ENCODE measurements around the gene USH2A.

USH2A gene

DNA sequence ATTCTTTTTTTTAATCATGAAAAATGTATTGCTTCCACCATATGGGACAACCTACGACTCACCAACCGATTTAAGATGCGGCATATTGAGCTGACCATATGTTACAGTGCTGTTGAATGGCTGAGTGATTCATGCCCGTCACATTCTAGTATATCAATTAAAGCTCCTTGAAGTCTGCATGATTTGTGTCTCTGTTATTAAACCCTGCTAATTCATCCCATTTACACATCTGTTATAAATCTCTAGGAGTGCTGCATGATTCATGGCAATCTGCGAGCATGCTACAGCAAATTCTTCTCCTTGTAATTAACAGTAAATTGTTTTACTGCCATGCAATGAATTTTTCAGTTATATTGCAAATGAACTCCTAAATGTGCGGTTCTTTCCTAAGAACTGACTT, 239.8 kb downstream of the USH2A start:
- no peaks in the 10 kb centered on the region for H3K36me3 ChIP-seq (replicated peaks; ENCODE audit: insufficient read depth, low read length)
- H3K79me2 ChIP-seq (ENCODE audit: low read length), result no peaks in the 10 kb centered on the region
- H3F3A ChIP-seq (ENCODE audit: insufficient read depth, low read length), result no peaks in the 10 kb centered on the region
- no peaks in the 10 kb centered on the region for H3K9me3 ChIP-seq (replicated peaks; ENCODE audit: insufficient read depth, low read length)
- H3K9ac ChIP-seq (ENCODE audit: low read length), result no peak overlapping the region
- no peak for TF ChIP-seq CTCF (IDR thresholded peaks at IDR 0.05; ENCODE audit: low read length)
- no peak overlapping the region for H3K27ac ChIP-seq (ENCODE audit: low read length)
- no peak overlapping the region for H3K4me3 ChIP-seq (ENCODE audit: low read length)
- no peaks in the 10 kb centered on the region for H3K9me2 ChIP-seq (replicated peaks; ENCODE audit: insufficient read depth, low read length)
- no peaks in the 10 kb centered on the region for H3K27me3 ChIP-seq (replicated peaks; ENCODE audit: insufficient read depth, low read length)
- H3K4me2 ChIP-seq (ENCODE audit: low read depth, low read length), result no peak overlapping the region
- DNase-seq, result no peak
- H3K4me1 ChIP-seq (ENCODE audit: low read length), result no peaks in the 10 kb centered on the region
- H4K20me1 ChIP-seq (ENCODE audit: insufficient read depth, low read length), result no peaks in the 10 kb centered on the region
- no peak overlapping the region for H2AFZ ChIP-seq (ENCODE audit: low read length)

DNA sequence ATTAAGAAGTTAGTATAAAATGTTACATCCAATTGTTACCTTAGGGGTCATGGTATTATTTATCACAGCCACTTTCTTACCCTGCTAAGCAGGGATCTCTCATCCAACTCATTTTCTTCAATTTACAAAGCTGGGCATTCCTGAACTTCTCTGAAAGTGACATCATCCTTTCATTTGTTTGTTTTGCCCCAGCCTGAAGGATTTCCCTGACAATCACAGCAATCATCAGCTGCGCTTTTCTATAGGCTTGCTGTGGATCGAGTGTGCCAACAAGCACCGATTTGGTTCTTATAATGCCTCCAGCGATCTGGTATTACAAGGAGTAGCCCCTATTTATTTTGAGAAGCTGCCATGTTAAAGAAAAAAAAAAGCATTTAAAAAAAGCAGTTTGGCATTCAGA, 240.2 kb downstream of the USH2A start:
- H3K27ac ChIP-seq (ENCODE audit: low read length), result no peak overlapping the region
- H3K4me2 ChIP-seq (ENCODE audit: low read depth, low read length), result no peak overlapping the region
- no peaks in the 10 kb centered on the region for H3K4me1 ChIP-seq (ENCODE audit: low read length)

DNA sequence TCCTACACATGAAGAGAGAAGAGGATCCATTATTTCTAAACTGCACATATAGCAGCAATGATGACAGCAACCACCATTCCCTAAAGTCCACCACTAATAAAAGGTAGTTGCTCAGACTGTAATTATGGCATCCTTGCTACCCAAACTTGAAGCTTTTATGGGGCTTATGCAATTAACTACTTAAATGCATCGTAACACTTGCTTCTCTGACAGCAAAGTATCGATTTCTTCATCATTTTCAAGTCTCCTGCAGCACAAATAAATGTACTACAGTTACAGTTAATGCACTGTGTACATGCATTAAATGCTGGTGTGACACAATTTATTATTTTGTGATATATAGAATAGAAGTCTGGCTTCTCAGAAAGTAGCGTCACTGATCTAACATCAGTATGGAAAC, 241.7 kb downstream of the USH2A start:
- no peaks in the 10 kb centered on the region for H3K36me3 ChIP-seq (replicated peaks; ENCODE audit: insufficient read depth, low read length)
- no peaks in the 10 kb centered on the region for H3K79me2 ChIP-seq (ENCODE audit: low read length)
- H3F3A ChIP-seq (ENCODE audit: insufficient read depth, low read length), result no peaks in the 10 kb centered on the region
- H4K20me1 ChIP-seq (ENCODE audit: insufficient read depth, low read length), result no peaks in the 10 kb centered on the region
- no peak for DNase-seq
- no peaks in the 10 kb centered on the region for H3K9me3 ChIP-seq (replicated peaks; ENCODE audit: insufficient read depth, low read length)
- H3K9ac ChIP-seq (ENCODE audit: low read length), result no peak overlapping the region
- no peaks in the 10 kb centered on the region for H3K4me1 ChIP-seq (ENCODE audit: low read length)
- H3K27ac ChIP-seq (ENCODE audit: low read length), result no peak overlapping the region
- H3K9me2 ChIP-seq (replicated peaks; ENCODE audit: insufficient read depth, low read length), result no peaks in the 10 kb centered on the region
- H3K27me3 ChIP-seq (replicated peaks; ENCODE audit: insufficient read depth, low read length), result no peaks in the 10 kb centered on the region
- H3K4me2 ChIP-seq (ENCODE audit: low read depth, low read length), result no peak overlapping the region
- no peak overlapping the region for H3K4me3 ChIP-seq (ENCODE audit: low read length)
- TF ChIP-seq CTCF (IDR thresholded peaks at IDR 0.05; ENCODE audit: low read length), result no peak
- no peak for TF ChIP-seq EZH2phosphoT487 (IDR thresholded peaks at IDR 0.05; ENCODE audit: low read length)
- TF ChIP-seq EZH2 (optimal IDR thresholded peaks at IDR 0.05; ENCODE audit: low read depth, low read length), result no peak
- H2AFZ ChIP-seq (ENCODE audit: low read length), result no peak overlapping the region

More for the DNA sequence above, 240.2 kb downstream of the USH2A start:
- DNase-seq, result no peak
- no peaks in the 10 kb centered on the region for H3K79me2 ChIP-seq (ENCODE audit: low read length)
- no peak overlapping the region for H3K4me3 ChIP-seq (ENCODE audit: low read length)
- H3K36me3 ChIP-seq (replicated peaks; ENCODE audit: insufficient read depth, low read length), result no peaks in the 10 kb centered on the region
- no peaks in the 10 kb centered on the region for H3K27me3 ChIP-seq (replicated peaks; ENCODE audit: insufficient read depth, low read length)
- H3K9me2 ChIP-seq (replicated peaks; ENCODE audit: insufficient read depth, low read length), result no peaks in the 10 kb centered on the region
- H2AFZ ChIP-seq (ENCODE audit: low read length), result no peak overlapping the region
- H3K9ac ChIP-seq (ENCODE audit: low read length), result no peak overlapping the region
- H3F3A ChIP-seq (ENCODE audit: insufficient read depth, low read length), result no peaks in the 10 kb centered on the region
- no peak for TF ChIP-seq EZH2phosphoT487 (IDR thresholded peaks at IDR 0.05; ENCODE audit: low read length)
- no peak for TF ChIP-seq CTCF (IDR thresholded peaks at IDR 0.05; ENCODE audit: low read length)
- no peak for TF ChIP-seq EZH2 (optimal IDR thresholded peaks at IDR 0.05; ENCODE audit: low read depth, low read length)
- no peaks in the 10 kb centered on the region for H4K20me1 ChIP-seq (ENCODE audit: insufficient read depth, low read length)
- no peaks in the 10 kb centered on the region for H3K9me3 ChIP-seq (replicated peaks; ENCODE audit: insufficient read depth, low read length)
